ENCODE data around the gene UBR4. TPM values are rescaled to one million over a fixed set of nuclear protein-coding genes. Genes with fewer than 3 reads are reported as not detected.

UBR4 gene
- total and polyA plus RNA-seq, 2 experiments from 2014 or later = 111 to 230 TPM

GRCh38 chr1:19203440-19203839, 6.6 kb downstream of the UBR4 start:
- no peaks in the 10 kb centered on the region for H3K9me3 Mint-ChIP-seq
- H3K4me3 Mint-ChIP-seq = no peak overlapping the region
- Histone ChIP-seq H3K27ac (ENCODE audit: low read depth) (no peak overlapping the region), H3K4me2 (no peak overlapping the region), H3K4me1 (ENCODE audit: insufficient read depth) (peaks cover 9% of the 10 kb centered on the region), H4K20me1 (replicated peaks; ENCODE audit: insufficient read depth) (peaks cover 84% of the 10 kb centered on the region), H3K4me3 (no peak overlapping the region), H3K79me2 (replicated peaks; ENCODE audit: insufficient read depth) (peaks cover 100% of the 10 kb centered on the region), H3K27me3 (ENCODE audit: insufficient read depth) (no peaks in the 10 kb centered on the region), H3K9me2 (ENCODE audit: insufficient read depth) (no peaks in the 10 kb centered on the region), H2AFZ (no peak overlapping the region), H3F3A (replicated peaks; ENCODE audit: low read depth) (no peaks in the 10 kb centered on the region; the same call in 1 of the 2 replicates), H3K36me3 (ENCODE audit: insufficient read depth) (peaks cover 19% of the 10 kb centered on the region)
- H3K27me3 Mint-ChIP-seq (ENCODE audit: insufficient read depth, low read depth, poor library complexity) = no peaks in the 10 kb centered on the region
- peaks cover 20% of the 10 kb centered on the region for H3K36me3 Mint-ChIP-seq (ENCODE audit: low read depth)
- no peak for TF ChIP-seq EZH2phosphoT487 (IDR thresholded peaks at IDR 0.05; ENCODE audit: unreplicated experiment)
- no peak for TF ChIP-seq EZH2 (IDR thresholded peaks at IDR 0.05; ENCODE audit: low read depth, unreplicated experiment)
- no peak for TF ChIP-seq ZNF462 (CRISPR knock-in tag; IDR thresholded peaks at IDR 0.05)
- TF ChIP-seq ZNF331 (CRISPR knock-in tag; IDR thresholded peaks at IDR 0.05; ENCODE audit: low read depth) = no peak
- no peak for TF ChIP-seq CREB1 (CRISPR knock-in tag; IDR thresholded peaks at IDR 0.05; ENCODE audit: low read depth)
- no peak for TF ChIP-seq POLR2AphosphoS5 (IDR thresholded peaks at IDR 0.05; ENCODE audit: low read depth)
- TF ChIP-seq REST (IDR thresholded peaks at IDR 0.05; ENCODE audit: unreplicated experiment) = no peak
- no peak for TF ChIP-seq CTCF (conservative IDR thresholded peaks at IDR 0.05; ENCODE audit: low read depth in 2 of 2)
- TF ChIP-seq ETS1 (IDR thresholded peaks at IDR 0.05) = no peak
- TF ChIP-seq STAT1 (IDR thresholded peaks at IDR 0.05; ENCODE audit: unreplicated experiment) = no peak
- TF ChIP-seq ZNF114 (CRISPR knock-in tag; IDR thresholded peaks at IDR 0.05) = no peak
- no peak for TF ChIP-seq NANOG (IDR thresholded peaks at IDR 0.05; ENCODE audit: borderline replicate concordance)
- no peak for TF ChIP-seq JUNB (IDR thresholded peaks at IDR 0.05; ENCODE audit: unreplicated experiment)
- H3K4me1 Mint-ChIP-seq = peaks cover 8% of the 10 kb centered on the region
- DNase-seq (ENCODE audit: low spot score) (no peak), ATAC-seq (no peak)
- no peak overlapping the region for H3K27ac Mint-ChIP-seq

Data from GM23338 (cell line).